HPDE6-E6E7 (cell line): ENCODE data around the gene AKAP8.
"Not testable (repeated sequence)": the region's sequence is repeated elsewhere in the genome, so short reads cannot be mapped to it uniquely, and the experiment has no call there.

Source experiments
- DNase-seq: peaks from one replicate; pipeline ENCODE4 v3.0.0; 2011; ENCODE audit warnings: missing footprints; ENCODE audit errors: extremely low spot score

Gene AKAP8

GRCh38 chr19:15379083-15379998 is at the start of gene AKAP8:
TSS of gene AKAP8 (minus strand) at chr19:15379787. CDS start at chr19:15379731, 56 bp downstream.
- DNase-seq: peak; percentile 96

- DNase-seq: no peak
Observed at GRCh38 chr19:15427991-15428471, 48.4 kb upstream of the AKAP8 start.

- DNase-seq: no peak
Observed at GRCh38 chr19:15427350-15427700, 47.7 kb upstream of the AKAP8 start.

- no peak for DNase-seq
Observed at GRCh38 chr19:15426485-15427349, 47.1 kb upstream of the AKAP8 start.

- DNase-seq: no peak
Observed at GRCh38 chr19:15425321-15425950, 45.8 kb upstream of the AKAP8 start.

- no peak for DNase-seq
Observed at GRCh38 chr19:15424692-15425272, 45.2 kb upstream of the AKAP8 start.

GRCh38 chr19:15424121-15424520 is 44.5 kb upstream of the AKAP8 start:
- no peak for DNase-seq

GRCh38 chr19:15423130-15423529 is 43.5 kb upstream of the AKAP8 start:
- DNase-seq: no peak

GRCh38 chr19:15422296-15423075 is 42.9 kb upstream of the AKAP8 start:
- no peak for DNase-seq

- DNase-seq: no peak
Observed at GRCh38 chr19:15421721-15422260, 42.2 kb upstream of the AKAP8 start.

- DNase-seq: no peak
Observed at GRCh38 chr19:15421136-15421695, 41.6 kb upstream of the AKAP8 start.

GRCh38 chr19:15419413-15420025 is 39.9 kb upstream of the AKAP8 start:
- DNase-seq: no peak

- peak; percentile 98 for DNase-seq
Observed at GRCh38 chr19:15418579-15419412, 39.2 kb upstream of the AKAP8 start, which contains the start of gene AKAP8L. TSS of gene AKAP8L (minus strand) at chr19:15418988. CDS start at chr19:15418923, 65 bp downstream.

- DNase-seq: no peak
Observed at GRCh38 chr19:15418231-15418578, 38.6 kb upstream of the AKAP8 start.

- DNase-seq: no peak
Observed at GRCh38 chr19:15417699-15418098, 38.1 kb upstream of the AKAP8 start.

- DNase-seq: no peak
Observed at GRCh38 chr19:15412832-15413231, 33.2 kb upstream of the AKAP8 start.

GRCh38 chr19:15411351-15411750 is 31.8 kb upstream of the AKAP8 start:
- DNase-seq: not testable (repeated sequence)

GRCh38 chr19:15404780-15405211 is 25.2 kb upstream of the AKAP8 start:
- no peak for DNase-seq
